Globus pallidus (tissue), 1 donor: ENCODE data around the gene SPOCK1.
A peak's percentile ranks its signal among the peaks of the same experiment; 100 is the strongest.

Experiments used
- DNase-seq: peaks from one replicate; pipeline ENCODE4 v3.0.0-alpha.2; 2015; ENCODE audit warnings: low spot score

Gene SPOCK1

DNA sequence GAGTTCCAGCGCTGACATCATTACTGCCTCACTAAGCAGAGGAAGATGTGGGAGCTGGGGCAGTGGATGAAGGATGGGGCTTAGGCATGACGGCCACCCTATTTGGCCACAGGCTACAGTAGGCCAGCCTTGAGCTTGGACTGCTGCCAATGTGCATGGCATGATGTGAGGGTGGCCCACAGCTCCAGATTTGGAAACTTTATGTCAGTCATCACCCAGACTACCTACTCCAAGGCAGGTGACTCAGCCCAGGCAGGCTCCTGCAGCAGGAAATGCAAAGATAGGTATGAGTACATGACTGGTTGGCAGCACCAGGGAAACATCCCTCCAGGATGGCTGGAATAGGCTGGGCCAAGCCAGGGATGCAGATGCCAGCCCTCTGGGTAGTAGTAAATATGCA, 303.6 kb downstream of the SPOCK1 start:
- no peak for DNase-seq

DNA sequence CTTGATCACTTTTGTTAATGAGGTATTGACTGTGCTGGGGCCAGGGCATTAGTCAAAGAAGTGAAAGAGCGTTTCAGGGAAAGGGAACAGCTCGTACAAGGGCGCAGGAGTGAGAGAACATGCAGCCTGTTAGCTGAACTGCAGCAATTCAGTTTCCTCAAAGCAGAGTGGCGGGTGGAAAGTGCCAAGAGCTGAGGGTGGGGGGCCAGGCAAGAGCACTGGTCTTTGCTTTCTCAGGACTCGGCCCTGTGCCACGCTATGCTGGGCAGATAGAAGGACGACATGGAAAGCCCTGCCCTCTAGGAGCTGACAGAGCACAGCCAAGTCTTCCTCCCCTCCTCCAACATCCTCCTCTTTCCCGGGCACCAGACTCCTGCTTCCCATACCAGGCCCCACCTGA, 304.8 kb downstream of the SPOCK1 start:
- DNase-seq = no peak

DNA sequence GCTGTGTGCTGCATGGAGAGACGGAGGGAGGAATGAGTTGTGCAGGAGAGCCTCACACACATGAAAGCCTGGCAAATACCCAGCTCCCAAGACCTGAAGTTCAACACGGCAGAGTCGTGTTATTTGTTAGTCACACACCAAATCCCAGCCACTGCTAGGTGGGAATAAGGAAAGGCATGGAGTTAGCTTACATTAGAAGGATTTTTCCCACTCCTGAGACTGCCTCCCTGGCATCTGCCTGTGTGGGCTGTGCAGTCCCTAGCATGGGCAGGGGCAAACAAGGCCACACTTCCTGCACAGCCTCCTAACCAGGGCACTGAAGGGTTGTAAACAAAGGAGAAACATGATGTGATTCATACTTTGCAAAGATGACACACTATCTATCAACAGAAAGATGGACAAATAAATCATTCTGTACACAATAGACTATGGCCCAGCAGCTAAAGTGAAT, 306.8 kb downstream of the SPOCK1 start:
- DNase-seq = no peak

DNA sequence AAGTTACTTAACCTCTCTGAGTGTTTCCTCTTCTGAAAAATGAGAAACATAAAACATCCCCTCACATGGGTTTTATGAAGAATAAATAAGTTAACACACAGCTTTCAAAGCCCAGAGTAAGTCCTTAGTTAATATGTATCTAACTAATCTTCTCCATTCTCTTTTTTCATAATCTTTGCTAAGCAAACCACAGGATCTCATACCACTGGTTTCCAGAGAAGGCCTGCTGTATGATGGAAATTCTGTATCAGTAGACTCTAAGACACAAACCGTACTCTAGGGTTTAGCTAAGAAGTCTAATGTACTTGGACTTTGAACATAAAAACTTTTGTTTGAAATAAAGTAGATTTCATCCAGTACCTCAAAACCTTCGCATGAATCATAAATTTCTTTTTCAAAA, 307.9 kb downstream of the SPOCK1 start:
- no peak for DNase-seq

DNA sequence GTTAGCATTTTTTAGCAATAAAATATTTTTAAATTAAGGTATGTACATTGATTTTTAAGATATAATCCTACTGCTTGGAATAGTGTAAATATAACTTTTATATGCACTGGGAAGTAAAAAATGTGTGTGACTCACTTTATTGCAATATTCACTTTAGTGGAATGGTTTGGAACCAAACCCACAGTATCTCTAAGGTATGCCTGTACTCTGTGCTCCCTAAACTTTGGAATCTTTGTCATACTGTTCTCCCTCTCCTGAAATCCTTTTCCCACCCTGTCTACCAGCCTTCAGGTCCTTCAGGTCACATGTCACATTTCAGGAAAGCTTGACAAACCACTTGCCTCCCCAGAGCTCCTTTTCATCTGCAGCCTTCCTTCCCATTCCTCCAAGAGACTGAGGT, 308.7 kb downstream of the SPOCK1 start:
- DNase-seq = no peak

DNA sequence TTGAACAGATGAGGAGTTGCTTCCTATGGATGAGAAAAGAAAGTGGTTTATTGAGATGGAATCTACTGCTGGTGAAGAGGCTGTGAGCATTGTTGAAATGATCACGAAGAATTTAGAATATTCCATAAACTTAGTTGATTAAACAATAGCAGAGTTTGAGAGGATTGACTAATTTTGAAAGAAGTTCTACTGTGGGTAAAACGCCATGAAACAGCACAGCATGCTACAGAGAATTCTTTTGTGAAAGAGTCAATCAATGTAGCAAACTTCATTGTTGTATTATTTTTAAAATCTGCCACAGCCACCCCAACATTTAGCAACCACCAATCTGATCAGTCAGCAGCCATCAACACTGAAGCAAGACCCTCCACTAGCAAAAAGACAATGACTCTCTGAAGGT, 309.1 kb downstream of the SPOCK1 start:
- DNase-seq = no peak

DNA sequence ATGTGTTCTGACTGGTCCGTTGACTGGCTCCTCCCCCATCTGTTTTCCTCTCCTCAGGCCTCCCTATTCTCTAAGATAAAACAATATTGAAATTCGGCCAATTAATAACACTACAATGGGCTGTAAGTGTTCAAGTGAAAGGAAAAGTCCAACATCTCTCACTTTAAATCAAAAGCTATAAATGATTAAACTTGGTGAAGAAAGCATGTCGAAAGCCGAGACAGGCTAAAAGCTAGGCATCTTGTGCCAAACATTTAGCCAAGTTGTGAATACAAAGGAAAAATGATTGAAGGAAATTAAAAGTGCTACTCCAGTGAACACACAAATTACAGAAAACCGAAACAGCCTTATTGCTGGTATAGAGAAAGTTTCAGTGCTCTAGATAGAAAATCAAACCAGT, 310.6 kb downstream of the SPOCK1 start:
- no peak for DNase-seq

DNA sequence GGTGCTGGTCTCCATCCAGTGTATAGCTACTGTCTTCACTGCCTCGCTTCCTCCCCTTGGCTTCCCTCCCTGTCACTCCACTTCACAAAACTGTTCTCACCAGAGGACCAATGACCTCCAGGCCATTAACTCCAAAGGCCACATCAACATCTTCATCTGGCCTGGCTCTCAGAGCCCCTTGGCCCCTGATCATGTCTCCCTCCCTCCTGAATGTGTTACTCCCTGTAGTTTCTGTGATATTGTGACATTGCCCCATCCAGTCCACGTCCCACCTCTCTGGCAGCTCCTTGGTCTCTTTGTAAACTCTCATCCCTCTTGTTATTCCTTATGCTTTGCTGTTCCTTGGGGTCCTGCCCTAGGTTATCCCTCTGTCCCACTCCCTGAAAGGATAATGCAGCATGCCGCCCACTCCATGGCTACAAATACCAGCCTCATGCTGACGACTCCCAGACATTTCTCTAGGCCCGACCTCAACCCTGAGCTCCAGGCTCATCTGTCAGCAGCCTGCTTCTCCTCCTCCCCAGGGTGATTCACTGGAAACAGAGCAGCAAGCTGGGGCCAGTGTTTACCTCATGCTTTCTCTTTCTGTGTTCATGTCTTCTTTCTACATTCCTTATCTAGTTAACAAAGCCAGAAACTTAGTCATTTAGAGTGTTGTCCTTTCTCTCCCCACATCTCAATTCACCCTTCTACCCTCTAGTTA, 312.2 kb downstream of the SPOCK1 start:
- no peak for DNase-seq

DNA sequence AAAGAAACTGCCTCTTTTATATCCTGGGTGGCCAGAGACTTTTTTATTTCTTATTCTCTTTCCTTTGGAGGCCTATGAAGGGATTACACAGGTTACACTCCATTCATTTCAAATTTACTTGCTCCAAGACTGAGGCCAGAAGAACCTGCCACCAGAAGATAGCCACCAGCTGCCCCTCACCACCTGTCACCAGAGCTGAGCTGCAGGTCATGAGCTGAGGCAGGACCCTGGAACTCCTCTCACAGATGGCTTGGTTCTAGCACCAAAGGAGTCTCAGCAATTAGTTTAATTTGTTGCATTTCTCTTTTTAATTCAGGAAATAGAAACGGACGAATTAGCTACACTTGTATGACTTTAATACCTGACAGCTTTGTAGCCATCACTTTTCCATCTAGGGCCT, 313.9 kb downstream of the SPOCK1 start:
- no peak for DNase-seq

DNA sequence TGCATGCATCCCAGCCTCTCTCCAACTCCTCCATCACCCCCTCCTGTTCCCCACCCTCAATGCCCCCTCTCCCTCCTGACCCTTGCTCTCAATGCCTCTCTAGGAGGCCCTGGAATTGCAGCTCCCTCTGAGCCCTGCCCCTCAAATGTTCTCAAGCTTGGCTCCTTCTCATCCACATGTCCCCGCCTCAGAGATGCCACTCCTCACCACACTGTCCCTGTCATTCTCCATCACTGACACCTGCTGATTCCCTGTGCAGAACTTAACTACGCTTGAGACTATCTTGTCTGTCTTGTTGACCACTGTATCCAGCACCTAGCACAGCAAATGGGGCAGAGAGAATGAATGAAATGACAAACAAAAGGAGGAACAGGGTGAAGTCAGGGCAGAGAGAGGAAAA, 314.4 kb downstream of the SPOCK1 start:
- DNase-seq = no peak

DNA sequence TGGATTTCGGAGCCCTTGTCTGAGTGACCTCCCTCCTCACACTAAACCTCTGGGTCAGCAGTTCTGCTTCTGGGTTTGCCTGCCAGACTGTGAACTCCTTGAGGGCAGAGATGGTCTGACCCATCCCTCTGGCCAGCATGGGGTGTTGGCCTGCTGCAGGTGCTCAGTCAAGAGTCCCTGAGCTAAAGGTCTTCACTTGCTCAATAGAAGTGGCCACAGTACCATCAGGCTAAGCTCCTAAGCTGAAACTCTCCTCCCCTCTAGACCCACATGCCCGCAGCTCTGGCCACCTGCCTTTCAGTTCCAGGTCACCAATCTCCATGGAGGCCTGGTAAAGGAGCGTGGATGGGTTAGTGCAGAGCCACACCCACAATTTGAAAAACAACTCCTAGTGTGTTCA, 316.6 kb downstream of the SPOCK1 start:
- DNase-seq = no peak

DNA sequence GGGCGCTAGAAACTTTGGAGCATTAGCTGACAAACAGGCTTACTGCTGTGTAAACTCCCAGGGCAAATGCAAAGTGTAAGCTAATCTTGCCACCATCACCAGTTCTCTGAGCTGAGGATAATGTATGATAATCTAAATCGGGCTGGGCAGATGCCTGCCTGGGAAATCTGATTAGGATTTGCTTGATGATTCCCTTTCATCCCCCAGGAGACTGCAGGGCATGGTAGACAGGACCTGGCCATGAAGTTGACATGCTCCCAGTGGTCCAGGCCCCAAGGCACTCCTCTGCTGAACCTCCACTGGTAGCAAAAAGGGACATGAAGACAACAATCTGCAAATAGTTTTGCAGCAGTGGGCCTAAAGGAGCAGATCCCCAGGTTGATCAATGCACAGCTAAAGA, 317.5 kb downstream of the SPOCK1 start:
- no peak for DNase-seq

DNA sequence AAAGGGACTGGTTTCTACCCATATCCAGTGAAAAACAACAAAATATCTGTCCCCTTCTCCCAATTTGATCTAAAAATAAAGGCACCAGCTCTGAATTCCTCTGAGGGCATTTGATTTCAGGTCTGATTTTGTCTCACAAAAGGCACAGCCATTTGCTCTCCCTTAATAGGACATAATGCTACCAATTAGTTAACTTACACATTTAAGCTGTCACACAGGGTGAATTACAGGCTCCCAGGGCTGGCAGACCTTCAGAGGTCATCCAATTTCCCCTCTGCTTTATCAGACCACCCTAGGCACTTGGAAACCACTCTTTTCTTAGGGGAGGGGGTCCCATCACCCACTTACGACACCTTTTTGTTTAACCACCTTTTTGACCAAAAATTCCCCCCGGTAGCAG, 319.9 kb downstream of the SPOCK1 start:
- DNase-seq = no peak

DNA sequence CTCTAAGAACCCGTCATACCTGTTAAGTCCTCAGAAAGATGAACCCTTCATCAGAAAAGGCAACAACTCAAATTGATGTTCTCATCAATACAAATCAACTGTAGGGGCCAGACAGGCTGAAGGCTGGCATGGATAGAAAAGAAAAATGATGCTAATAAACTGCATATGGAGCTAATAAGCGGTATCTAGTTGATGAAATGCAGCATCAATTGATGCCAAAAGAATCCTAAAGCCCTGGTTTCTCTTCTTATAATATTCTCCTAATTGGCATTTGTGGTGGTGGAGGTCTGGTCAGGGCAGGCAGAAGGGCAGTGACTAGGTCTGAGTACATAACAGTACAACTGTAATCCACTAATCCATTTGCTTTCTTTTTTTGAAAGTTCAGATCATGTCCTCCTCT, 322.5 kb downstream of the SPOCK1 start:
- DNase-seq = no peak

DNA sequence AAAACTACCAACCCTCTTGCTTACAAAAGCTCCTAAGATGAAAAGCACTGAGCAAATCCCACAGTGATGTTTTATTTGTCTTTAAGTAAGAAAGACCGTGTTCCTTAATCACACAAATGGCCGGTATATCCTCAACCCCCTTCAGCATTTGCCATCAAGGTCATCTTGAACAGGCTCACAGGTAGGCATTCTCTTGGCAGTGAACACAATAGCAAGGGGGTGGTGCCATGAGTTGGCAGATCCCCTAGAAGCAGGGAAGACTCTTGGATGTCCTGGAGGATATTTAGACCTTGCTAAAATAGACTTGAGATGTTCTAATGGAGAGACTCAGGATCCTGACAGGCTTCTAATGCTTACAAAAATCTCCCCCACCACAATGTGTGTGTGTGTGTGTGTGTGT, 323.0 kb downstream of the SPOCK1 start:
- no peak for DNase-seq

DNA sequence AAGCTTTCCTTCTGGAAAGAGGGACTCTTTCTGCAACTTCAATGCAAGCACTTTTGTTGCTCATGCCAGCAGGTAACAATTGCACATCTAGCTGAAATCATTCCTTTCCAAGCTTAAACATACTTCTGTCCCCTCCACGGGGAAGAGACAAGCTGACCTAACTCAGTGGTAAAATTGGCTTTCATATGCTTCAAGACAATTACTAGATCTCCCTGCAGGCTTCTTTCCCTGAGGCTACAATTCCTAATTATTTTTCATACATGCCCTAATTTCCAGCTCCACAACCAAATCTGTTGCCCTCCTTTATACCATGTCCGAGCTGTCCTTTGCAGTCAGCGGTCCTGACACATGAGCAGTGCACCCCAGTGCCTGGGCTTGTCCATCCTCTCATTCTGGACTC, 324.9 kb downstream of the SPOCK1 start:
- DNase-seq = no peak

DNA sequence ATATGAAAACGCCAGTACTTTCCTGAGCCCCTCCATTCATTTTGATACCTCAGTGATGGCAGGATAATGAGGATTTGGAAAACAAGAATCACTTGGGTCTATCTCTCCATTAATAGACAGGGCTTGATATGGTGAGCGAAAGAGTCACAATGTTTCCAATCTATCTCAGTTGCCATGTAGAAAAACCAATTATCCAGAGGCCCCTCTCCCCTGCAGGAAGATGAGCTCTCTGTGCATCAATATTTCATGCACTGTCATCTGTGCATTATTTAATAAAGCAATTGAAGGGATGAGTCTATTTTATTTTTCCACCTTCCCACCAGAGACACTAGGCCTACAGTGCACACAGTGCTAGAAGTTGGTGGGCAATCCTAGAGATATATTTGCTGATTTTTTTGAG, 326.9 kb downstream of the SPOCK1 start:
- DNase-seq = no peak

DNA sequence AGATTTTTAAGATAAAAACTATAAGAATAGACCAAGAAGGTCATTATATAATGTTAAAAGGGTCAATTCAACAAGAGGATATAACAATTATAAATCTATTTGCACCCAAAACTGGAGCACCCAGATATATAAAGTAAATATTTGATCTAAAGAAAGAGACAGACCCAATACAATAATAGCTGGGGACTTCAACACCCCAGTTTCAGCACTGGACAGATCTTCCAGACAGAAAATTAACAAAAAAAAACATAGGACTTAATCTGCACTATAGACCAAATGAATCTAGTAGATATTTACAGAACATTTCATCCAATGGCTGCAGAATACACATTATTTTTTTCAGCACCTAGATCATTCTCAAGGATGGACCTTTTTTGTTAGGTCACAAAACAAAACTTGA, 331.9 kb downstream of the SPOCK1 start:
- no peak for DNase-seq

DNA sequence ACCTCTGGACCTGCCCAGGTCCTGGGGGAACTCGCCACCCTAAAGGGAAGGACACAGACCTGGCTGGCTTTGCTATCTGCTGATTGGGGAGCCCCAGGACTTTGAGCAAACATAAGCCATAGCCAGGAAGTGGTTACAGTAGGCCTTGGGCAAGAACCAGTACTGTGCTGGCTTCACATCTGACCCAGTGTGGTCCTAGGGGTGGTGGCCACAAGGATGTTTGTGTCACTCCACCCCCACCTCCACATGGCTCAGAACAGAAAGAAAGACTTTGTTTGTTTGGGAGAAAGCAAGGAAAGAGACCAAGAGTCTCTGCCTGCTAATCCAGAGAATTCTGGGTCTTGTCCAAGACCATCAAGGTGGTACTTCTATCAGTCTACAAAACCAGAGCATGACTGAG, 334.2 kb downstream of the SPOCK1 start:
- no peak for DNase-seq

DNA sequence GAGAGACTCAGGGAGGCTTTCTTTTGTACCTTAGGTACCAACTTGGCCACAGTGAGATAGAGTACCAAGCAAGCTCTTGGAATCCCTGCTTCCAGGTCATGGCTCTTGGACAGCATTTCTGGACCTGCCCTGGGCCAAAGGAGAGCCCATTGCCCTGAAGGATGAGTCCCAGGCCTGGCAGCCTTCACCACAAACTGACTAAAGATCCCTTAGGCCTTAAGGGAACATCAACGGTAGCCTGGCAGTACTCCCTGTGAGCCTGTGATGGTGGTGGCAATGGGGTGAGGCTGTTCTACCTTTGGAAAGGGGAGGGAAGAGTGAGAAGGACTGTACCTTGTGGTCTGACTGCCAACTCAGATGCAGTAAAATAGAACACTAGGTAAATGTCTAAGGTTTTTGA, 334.6 kb downstream of the SPOCK1 start:
- DNase-seq = no peak

DNA sequence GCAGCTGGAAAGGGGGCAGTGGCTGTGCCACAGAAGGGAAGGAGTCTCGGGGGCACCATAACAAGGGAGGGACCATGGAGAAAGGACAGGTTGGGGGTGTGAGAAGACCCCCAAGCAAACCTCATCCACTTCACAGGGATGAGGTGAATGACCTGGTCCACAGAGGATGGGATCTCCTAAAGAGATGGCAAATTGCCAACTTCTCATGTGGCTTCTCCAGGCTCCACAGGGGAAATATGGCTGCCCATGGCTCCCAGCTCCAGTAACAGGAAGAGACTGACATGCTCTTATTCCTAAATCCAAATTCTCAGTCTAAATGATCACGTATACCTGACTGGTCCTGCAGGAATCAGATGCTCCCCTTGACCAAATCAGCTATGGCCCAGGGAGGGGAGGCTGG, 340.4 kb downstream of the SPOCK1 start:
- no peak for DNase-seq

DNA sequence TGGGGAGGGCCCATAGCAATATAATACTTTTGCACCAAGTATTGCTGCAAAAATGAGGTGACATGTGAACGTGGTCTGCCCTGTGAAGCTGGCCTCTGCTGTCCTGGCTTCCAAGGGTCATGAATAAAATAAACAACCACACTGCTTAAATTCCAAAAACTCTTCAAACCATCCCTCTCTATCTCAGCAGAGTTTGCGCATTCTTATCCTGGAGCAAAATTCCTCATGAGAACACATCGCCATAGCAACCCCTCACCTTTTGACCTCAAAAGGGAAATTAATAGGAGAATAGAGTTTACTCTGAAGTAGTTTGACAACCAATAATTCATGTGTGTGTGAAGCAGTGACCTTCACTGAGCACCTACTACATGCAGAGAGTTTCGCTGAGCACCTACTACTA, 342.9 kb downstream of the SPOCK1 start:
- no peak for DNase-seq

DNA sequence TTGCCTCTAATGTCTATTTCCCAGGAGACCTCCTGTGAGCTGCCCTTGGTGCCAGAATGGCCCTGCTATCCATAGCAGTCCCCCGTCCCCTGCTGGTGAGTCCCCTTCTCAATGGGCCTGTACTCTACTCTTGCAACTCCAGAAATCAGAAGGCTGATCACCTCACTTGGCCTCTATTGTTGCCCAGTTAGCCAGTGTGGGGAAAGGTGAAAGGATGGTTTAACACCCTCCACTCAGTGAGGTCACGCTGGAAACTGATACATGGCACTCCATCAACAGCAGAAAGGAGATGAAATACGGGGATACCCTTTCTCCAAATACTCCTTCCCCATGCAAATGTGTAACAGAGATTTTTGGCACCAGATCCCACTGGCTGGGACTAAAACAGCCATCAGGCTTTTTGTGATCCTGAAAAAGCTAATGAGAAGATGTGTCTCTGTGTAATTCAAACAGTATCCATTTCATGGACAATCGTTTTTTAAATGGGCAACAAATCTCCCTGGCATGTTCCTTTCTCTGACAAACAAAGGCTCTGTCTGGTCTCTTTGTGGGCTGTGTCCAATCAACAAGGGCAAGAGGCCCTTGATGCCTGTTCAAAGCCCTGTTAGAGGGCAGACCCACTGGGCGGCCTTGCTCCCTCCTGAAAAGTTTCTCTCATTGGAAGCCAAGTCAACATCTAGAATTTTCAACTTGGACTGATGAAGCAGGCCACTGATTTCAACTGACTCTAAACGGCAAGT, 343.7 kb downstream of the SPOCK1 start:
- peak; percentile 31 for DNase-seq

DNA sequence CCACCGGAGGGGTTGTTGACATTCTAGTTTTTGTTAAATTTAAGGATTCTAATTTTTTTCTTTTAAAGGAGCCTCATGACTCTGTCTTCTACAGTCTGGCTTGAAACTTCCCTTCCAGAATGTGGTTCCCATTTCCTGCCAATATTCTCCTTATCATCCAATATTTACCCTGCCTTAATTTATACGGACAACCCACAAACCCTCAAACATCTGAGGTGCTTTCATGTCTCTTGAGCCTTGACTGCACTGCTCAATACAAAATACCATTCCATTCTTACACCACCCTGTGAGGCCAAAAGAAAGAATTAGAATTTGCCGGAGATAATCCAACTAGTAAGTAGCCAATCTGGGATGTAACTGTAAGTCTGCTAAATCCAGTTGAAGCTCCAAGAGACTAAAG, 346.5 kb downstream of the SPOCK1 start:
- DNase-seq = no peak
